HCT116 (cell line): ENCODE results near the gene OLA1. TPM values are rescaled to one million over a fixed set of nuclear protein-coding genes. Genes with fewer than 3 reads are reported as not detected.

ENCODE experiments used
- ATAC-seq: fragments of 200-7000 bp; cut with Tn5 transposase; 2 replicates; pipeline ENCODE4 v1.9.1; 2020; ENCODE audit warnings: mild to moderate bottlenecking, moderate library complexity
- BruUV-seq: library from RNA; stranded (reverse); fragments of 400-500 nt; replicated peaks from 2 replicates; lab custom pipeline; 2021; lab: Mats Ljungman, UMichigan
- CTCF ChIA-PET: fragments of 300-600 bp; sonication (Branson Sonifier 250); formaldehyde crosslinking; loops from one replicate; lab custom pipeline; 2021; ENCODE audit warnings: antibody characterized with exemption; lab: Charles Lee
- POLR2A ChIA-PET: fragments of 300-600, 350-600 bp; sonication (Branson Sonifier 250); formaldehyde crosslinking; loops from one replicate; lab custom pipeline; 2021; ENCODE audit warnings: antibody characterized with exemption; lab: Charles Lee
- RAD21 ChIA-PET, 2 experiments: fragments of 300-600 bp; sonication (Branson Sonifier 250); formaldehyde crosslinking; loops; one replicate each; lab custom pipeline; 2023; ENCODE audit warnings: low total read pairs in 2 of 2; ENCODE audit not compliant: uncharacterized antibody in 2 of 2, unreplicated experiment in 2 of 2, low non-redundant PET in 1 of 2; lab: Charles Lee
- DNase-seq: peaks from one replicate; pipeline ENCODE4 v3.0.0-alpha.2; 2010; ENCODE audit warnings: low read depth, low spot score
- H2AFZ ChIP-seq: fragments of 200-600 bp; shearing (Covaris generic), sonication (generic); 2 replicates; pipeline ENCODE4 v1.6.1; 2017; ENCODE audit warnings: low read depth, mixed run types, mixed read lengths, antibody characterized with exemption, low read length; ENCODE audit not compliant: poor library complexity, severe bottlenecking
- H3K27ac ChIP-seq: 2 replicates; pipeline ENCODE4 v1.5.1; 2012; ENCODE audit warnings: low read depth, low read length
- H3K27me3 ChIP-seq: fragments of 200-600 bp; sonication (generic); 2 replicates; pipeline ENCODE4 v1.6.1; 2016; ENCODE audit warnings: mixed run types, low read length, mixed read lengths; ENCODE audit not compliant: insufficient read depth
- H3K36me3 ChIP-seq, 2 experiments: fragments of 200-500 bp in 1 of 2; fragments of 200-600 bp in 1 of 2; sonication (Bioruptor generic) in 1 of 2; sonication (generic) in 1 of 2; 2 replicates each; pipeline versions ENCODE4 v1.5.1 to v1.6.1; 2014 to 2016; ENCODE audit warnings: low read length in 2 of 2, inconsistent platforms in 1 of 2, mixed read lengths in 1 of 2, mixed run types in 1 of 2; ENCODE audit not compliant: insufficient read depth in 2 of 2, control insufficient read depth in 1 of 2
- H3K4me1 ChIP-seq, 2 experiments: fragments of 200-600 bp in 1 of 2; sonication (generic) in 1 of 2; 2 replicates each; pipeline versions ENCODE4 v1.5.1 to v1.6.1; 2012 to 2017; ENCODE audit warnings: low read length in 2 of 2, inconsistent platforms in 1 of 2, mild to moderate bottlenecking in 1 of 2, mixed read lengths in 1 of 2, mixed run types in 1 of 2, moderate library complexity in 1 of 2; ENCODE audit not compliant: insufficient read depth in 2 of 2, control insufficient read depth in 1 of 2
- H3K4me2 ChIP-seq: fragments of 200-600 bp; sonication (generic); 2 replicates; pipeline ENCODE4 v1.6.1; 2017; ENCODE audit warnings: mixed run types, low read length, mixed read lengths
- H3K4me3 ChIP-seq, 2 experiments: fragments of 200-600 bp in 1 of 2; sonication (generic) in 1 of 2; replicated peaks in 1 of 2; 2 replicates each; pipeline ENCODE4 v1.5.1; 2011 to 2016; ENCODE audit warnings: low read length in 2 of 2, control low read depth in 1 of 2, low read depth in 1 of 2, mild to moderate bottlenecking in 1 of 2, mixed read lengths in 1 of 2, mixed run types in 1 of 2
- H3K79me2 ChIP-seq: fragments of 200-600 bp; sonication (generic); 2 replicates; pipeline ENCODE4 v1.6.1; 2017; ENCODE audit warnings: mild to moderate bottlenecking, mixed run types, low read length, moderate library complexity, mixed read lengths; ENCODE audit not compliant: insufficient read depth
- H3K9ac ChIP-seq: fragments of 200-600 bp; sonication (generic); 2 replicates; pipeline ENCODE4 v1.6.1; 2016; ENCODE audit warnings: low read length, mixed read lengths
- H3K9me2 ChIP-seq: fragments of 200-600 bp; sonication (generic), shearing (Covaris generic); 2 replicates; pipeline ENCODE4 v1.6.1; 2017; ENCODE audit warnings: mixed run types, mild to moderate bottlenecking, moderate library complexity; ENCODE audit not compliant: insufficient read depth
- H3K9me3 ChIP-seq, 2 experiments: fragments of 200-500 bp in 1 of 2; fragments of 200-600 bp in 1 of 2; sonication (Bioruptor generic) in 1 of 2; sonication (generic) in 1 of 2; 2 replicates each; pipeline ENCODE4 v1.6.1; 2014 to 2017; ENCODE audit warnings: low read length in 2 of 2, mixed read lengths in 2 of 2, inconsistent platforms in 1 of 2, low read depth in 1 of 2, mild to moderate bottlenecking in 1 of 2, mixed run types in 1 of 2, moderate library complexity in 1 of 2; ENCODE audit not compliant: control insufficient read depth in 1 of 2, insufficient read depth in 1 of 2
- H4K20me1 ChIP-seq: fragments of 200-600 bp; sonication (generic), shearing (Covaris generic); 2 replicates; pipeline ENCODE4 v1.6.1; 2017; ENCODE audit warnings: mixed run types, mild to moderate bottlenecking, moderate library complexity; ENCODE audit not compliant: insufficient read depth
- CBX3 ChIP-seq: IDR thresholded peaks from 2 replicates; pipeline ENCODE4 v1.6.1; 2012; ENCODE audit warnings: low read depth
- EGR1 ChIP-seq: IDR thresholded peaks from 2 replicates; pipeline ENCODE4 v1.6.1; 2012; ENCODE audit warnings: low read depth
- EZH2 ChIP-seq: fragments of 200-600 bp; sonication (generic); IDR thresholded peaks from 2 replicates; pipeline ENCODE4 v1.6.1; 2017; ENCODE audit warnings: antibody characterized with exemption, mixed run types
- EZH2phosphoT487 ChIP-seq: fragments of 200-600 bp; IDR thresholded peaks from 2 replicates; pipeline ENCODE4 v1.6.1; 2018; ENCODE audit warnings: antibody characterized with exemption, borderline replicate concordance
- FOSL1 ChIP-seq: IDR thresholded peaks from 2 replicates; pipeline ENCODE4 v1.6.1; 2012; ENCODE audit warnings: low read depth
- JUND ChIP-seq: IDR thresholded peaks from 2 replicates; pipeline ENCODE4 v1.6.1; 2012
- POLR2A ChIP-seq: IDR thresholded peaks from 2 replicates; pipeline ENCODE4 v1.7.0; 2011; ENCODE audit warnings: borderline replicate concordance; ENCODE audit not compliant: insufficient read depth, insufficient read length; ENCODE audit errors: extremely low read depth
- POLR2AphosphoS5 ChIP-seq: IDR thresholded peaks from 2 replicates; pipeline ENCODE4 v1.6.1; 2011; ENCODE audit warnings: mild to moderate bottlenecking, low read depth, low read length, moderate library complexity
- RAD21 ChIP-seq: IDR thresholded peaks from 2 replicates; pipeline ENCODE4 v1.6.1; 2012; ENCODE audit warnings: low read depth, mild to moderate bottlenecking
- SIN3A ChIP-seq: IDR thresholded peaks from 2 replicates; pipeline ENCODE4 v1.6.1; 2012; ENCODE audit warnings: low read depth
- SRF ChIP-seq: IDR thresholded peaks from 2 replicates; pipeline ENCODE4 v1.6.1; 2012; ENCODE audit warnings: low read depth
- TCF7L2 ChIP-seq: IDR thresholded peaks from 2 replicates; pipeline ENCODE4 v1.7.0; 2011; ENCODE audit warnings: borderline replicate concordance, inconsistent platforms; ENCODE audit not compliant: insufficient read depth, insufficient read length; ENCODE audit errors: extremely low read depth
- ZFX ChIP-seq: fragments of 450-650 bp; IDR thresholded peaks from 2 replicates; pipeline ENCODE4 v1.6.1; 2017
- ZNF274 ChIP-seq: fragments of 200-500 bp; sonication (Bioruptor generic); IDR thresholded peaks from 2 replicates; pipeline ENCODE4 v1.6.1; 2014; ENCODE audit warnings: mild to moderate bottlenecking, low read depth, low read length, inconsistent platforms
- intact Hi-C: fragments of 100-400 bp; cut with micrococcal nuclease; formaldehyde crosslinking; loops from 2 replicates; pipeline ENCODE4 v1.10.0; 2022
- total RNA-seq: library from RNA; stranded (reverse); gene quantifications from one replicate; pipeline ENCODE4 v1.2.1, GENCODE V29; 2021; ENCODE audit not compliant: unreplicated experiment
- TF ChIP-seq, protein P1 (sequence below): IDR thresholded peaks from 2 replicates; pipeline ENCODE4 v1.6.1; 2012

OLA1 gene
- total RNA-seq, 1 experiment from 2014 or later, result 219 TPM

- TF ChIP-seq, protein P1, sequence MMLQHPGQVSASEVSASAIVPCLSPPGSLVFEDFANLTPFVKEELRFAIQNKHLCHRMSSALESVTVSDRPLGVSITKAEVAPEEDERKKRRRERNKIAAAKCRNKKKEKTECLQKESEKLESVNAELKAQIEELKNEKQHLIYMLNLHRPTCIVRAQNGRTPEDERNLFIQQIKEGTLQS, result no peak
- TF ChIP-seq SIN3A (no peak), SRF (no peak)
Measured at GRCh38 chr2:174054926-174055325, 193.4 kb downstream of the OLA1 start (continued).

DNA sequence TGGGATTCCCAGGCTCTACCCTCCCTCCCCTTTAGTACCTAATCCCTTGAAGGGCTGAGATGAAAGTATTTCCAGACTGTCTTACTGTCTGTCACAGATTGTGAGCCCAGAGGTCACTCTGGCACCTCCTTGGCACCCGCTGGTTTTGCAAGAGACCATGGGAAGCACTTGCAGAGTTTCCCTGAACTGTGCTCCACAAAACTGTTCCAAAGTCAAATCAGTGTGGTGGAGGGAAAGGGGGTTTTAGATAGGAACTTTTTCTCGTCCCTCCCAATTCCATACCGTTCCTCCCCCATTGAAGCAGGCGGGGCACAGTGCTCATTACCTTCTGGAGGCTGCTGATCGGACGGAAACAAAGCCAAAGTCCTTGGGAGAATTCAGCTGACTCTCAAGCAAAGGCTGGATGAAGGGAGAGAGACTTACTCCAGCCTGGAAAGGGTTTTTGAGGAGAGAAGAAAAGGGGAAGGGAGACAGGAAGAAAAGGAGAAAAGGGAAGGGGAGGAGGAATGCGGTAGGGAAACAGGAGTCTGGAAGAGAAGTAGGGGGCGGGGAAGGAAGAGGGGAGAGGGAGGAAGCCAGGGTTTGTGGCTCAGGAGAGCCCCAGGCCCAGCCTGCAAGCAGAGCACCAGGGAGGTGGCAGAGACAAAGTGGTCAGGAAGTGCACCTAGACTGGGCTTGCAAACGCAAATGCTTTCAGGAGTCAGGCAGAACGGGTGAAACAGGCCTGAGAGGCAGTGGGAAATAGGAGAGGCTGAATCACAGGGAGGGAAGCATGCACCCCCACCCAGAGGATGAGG lies 194.8 kb downstream of the OLA1 start:
- CTCF ChIA-PET, result no interaction called here

More for the DNA sequence above, 194.8 kb downstream of the OLA1 start:
- intact Hi-C loops, result loop anchor here (5.0 to 10.0 kb wide), 2 partner anchors 86 to 299 kb away; partner anchors contain the start of gene SP3
- H2AFZ ChIP-seq, result peak overlapping the region; percentile 84
- no peaks in the 10 kb centered on the region for H3K9me2 ChIP-seq
- DNase-seq, result no peak
- peak overlapping the region; percentile 35 for H3K9ac ChIP-seq
- no peaks in the 10 kb centered on the region for H3K79me2 ChIP-seq
- H3K4me2 ChIP-seq, result peak overlapping the region; percentile 74
- POLR2A ChIA-PET, result no interaction called here
- H3K27ac ChIP-seq, result peak overlapping the region; percentile 56; the same call in 1 of the 2 replicates
- no peaks in the 10 kb centered on the region for H4K20me1 ChIP-seq
- no peaks in the 10 kb centered on the region for H3K27me3 ChIP-seq
- H3K4me3 ChIP-seq, result peak overlapping the region; percentile 8 to 25; a peak in 2 of 4 replicates
- BruUV-seq, result no TSS peak
- H3K9me3 ChIP-seq, result peaks cover 0 to under 1% of the 10 kb centered on the region in 2 experiments; a peak in 1 of 4 replicates
- no peak for TF ChIP-seq JUND
- no peak for TF ChIP-seq CBX3
- TF ChIP-seq TCF7L2, result no peak
- TF ChIP-seq RAD21, result no peak
- no peak for TF ChIP-seq SRF
- no peak for TF ChIP-seq POLR2A
- TF ChIP-seq EZH2, result no peak
- no peak for TF ChIP-seq FOSL1
- no peak for TF ChIP-seq EGR1
- TF ChIP-seq ZFX, result no peak
- TF ChIP-seq SIN3A, result no peak
- no peak for TF ChIP-seq EZH2phosphoT487
- no peak for TF ChIP-seq ZNF274
- no peak for TF ChIP-seq POLR2AphosphoS5
- H3K36me3 ChIP-seq, result no peaks in the 10 kb centered on the region
- RAD21 ChIA-PET, result no interaction called here
- no peak for ATAC-seq
- H3K4me1 ChIP-seq, result peaks cover 33 to 52% of the 10 kb centered on the region in 2 experiments
